BJ (cell line): ENCODE measurements around the gene ACTG2. TPM values are rescaled to one million over a fixed set of nuclear protein-coding genes. Genes with fewer than 3 reads are reported as not detected.
"Not testable (repeated sequence)": the region's sequence is repeated elsewhere in the genome, so short reads cannot be mapped to it uniquely, and the experiment has no call there.

Source experiments
- CTCF ChIA-PET: fragments of 350-600 bp; formaldehyde crosslinking; extraction: SDS; loops from one replicate; lab custom pipeline; 2021; ENCODE audit warnings: antibody characterized with exemption, inconsistent platforms; lab: Yijun Ruan, JAX
- POLR2A ChIA-PET: fragments of 300-600 bp; sonication (Branson Sonifier 250); formaldehyde crosslinking; extraction: SDS; loops from one replicate; lab custom pipeline; 2021; ENCODE audit warnings: antibody characterized with exemption; lab: Charles Lee
- DNase-seq: peaks from one replicate; pipeline ENCODE4 v3.0.0-alpha.2; 2011; ENCODE audit warnings: low read depth
- H3K27me3 ChIP-seq: 2 replicates; pipeline ENCODE4 v1.6.0; 2011; ENCODE audit warnings: low read length; ENCODE audit not compliant: control insufficient read depth, insufficient read depth
- H3K36me3 ChIP-seq: 2 replicates; pipeline ENCODE4 v1.5.1; 2011; ENCODE audit warnings: low read length; ENCODE audit not compliant: control insufficient read depth, insufficient read depth
- H3K4me3 ChIP-seq: 2 replicates; pipeline ENCODE4 v1.5.1; 2011; ENCODE audit warnings: low read depth, mild to moderate bottlenecking, control low read depth, low read length
- CTCF ChIP-seq: IDR thresholded peaks from 2 replicates; pipeline ENCODE4 v1.5.1; 2011; ENCODE audit warnings: low read depth, mild to moderate bottlenecking, control low read depth, inconsistent platforms, low read length, moderate library complexity; ENCODE audit not compliant: insufficient read depth
- polyA plus RNA-seq: library from polyadenylated mRNA; depleted of rRNA; stranded (reverse); fragments of >200 nt; gene quantifications from 2 replicates; pipeline ENCODE4 v1.2.3, GENCODE V29; 2011

Gene ACTG2
- polyA plus RNA-seq, 1 experiment = 81.3 TPM

GRCh38 chr2:73937899-73938298, 45.1 kb downstream of the ACTG2 start:
- DNase-seq = no peak
- no peak overlapping the region for H3K4me3 ChIP-seq
- H3K27me3 ChIP-seq = no peaks in the 10 kb centered on the region
- ChIA-PET CTCF (interaction anchor here (1.6 to 2.1 kb wide), 2 partner anchors 114 to 210 kb away, joined by 3 to 6 read pairs; partner anchors contain the start of gene BOLA3), POLR2A (no interaction called here)
- TF ChIP-seq CTCF = no peak
- H3K36me3 ChIP-seq = peaks cover 4% of the 10 kb centered on the region

- H3K4me3 ChIP-seq = no peak overlapping the region
- peaks cover 2% of the 10 kb centered on the region for H3K36me3 ChIP-seq
- no peaks in the 10 kb centered on the region for H3K27me3 ChIP-seq
- peak; percentile 40 for DNase-seq
- CTCF ChIA-PET = interaction anchor here (0.9 to 1.2 kb wide), 2 partner anchors 16 to 188 kb away, joined by 3 to 4 read pairs; no protein-coding TSS in a partner anchor
- TF ChIP-seq CTCF = no peak
- POLR2A ChIA-PET = no interaction called here
These were observed 46.0 kb downstream of the ACTG2 start for GRCh38 chr2:73938718-73939352.

- no peak for DNase-seq
- H3K4me3 ChIP-seq = no peak overlapping the region
- H3K36me3 ChIP-seq = peaks cover 2% of the 10 kb centered on the region
- ChIA-PET CTCF (interaction anchor here (0.9 to 1.2 kb wide), 2 partner anchors 16 to 188 kb away, joined by 3 to 4 read pairs; no protein-coding TSS in a partner anchor), POLR2A (no interaction called here)
- TF ChIP-seq CTCF = peak; percentile 15; the same call in 1 of the 2 replicates
- no peaks in the 10 kb centered on the region for H3K27me3 ChIP-seq
These were observed 46.6 kb downstream of the ACTG2 start for GRCh38 chr2:73939419-73939818.

- H3K4me3 ChIP-seq, H3K36me3 ChIP-seq, CTCF ChIA-PET, H3K27me3 ChIP-seq, POLR2A ChIA-PET, DNase-seq: not testable (repeated sequence)
These were observed 47.3 kb downstream of the ACTG2 start for GRCh38 chr2:73940066-73940465.

- peaks cover 4% of the 10 kb centered on the region for H3K36me3 ChIP-seq
- no peak for TF ChIP-seq CTCF
- ChIA-PET CTCF (no interaction called here), POLR2A (no interaction called here)
- no peak for DNase-seq
- no peak overlapping the region for H3K4me3 ChIP-seq
- H3K27me3 ChIP-seq = no peaks in the 10 kb centered on the region
These were observed 49.9 kb downstream of the ACTG2 start for GRCh38 chr2:73942664-73943063.
